GM12878 (cell line): Measurements from ENCODE around the gene ATP7A. TPM values are rescaled to one million over a fixed set of nuclear protein-coding genes. Genes with fewer than 3 reads are reported as not detected.
A peak's percentile ranks its signal among the peaks of the same experiment; 100 is the strongest.

Experiments used
- ASH2L ChIP-seq: fragments of 300-600, 200-600 bp; sonication (generic); IDR thresholded peaks from 2 replicates; pipeline ENCODE4 v1.6.1; 2017; ENCODE audit warnings: low read depth, mild to moderate bottlenecking, borderline replicate concordance
- CREB1 ChIP-seq: IDR thresholded peaks from 2 replicates; pipeline ENCODE4 v1.6.1; 2012; ENCODE audit warnings: low read depth, mild to moderate bottlenecking, inconsistent platforms
- IKZF1 ChIP-seq: fragments of 450-650 bp; conservative IDR thresholded peaks from 2 replicates; pipeline ENCODE4 v1.6.1; 2017; ENCODE audit warnings: antibody characterized with exemption, mild to moderate bottlenecking
- KAT2A ChIP-seq: conservative IDR thresholded peaks from 2 replicates; pipeline ENCODE4 v1.6.1; 2011; ENCODE audit warnings: low read depth, low read length; ENCODE audit not compliant: control insufficient read depth
- MTA3 ChIP-seq: IDR thresholded peaks from 2 replicates; pipeline ENCODE4 v1.6.1; 2012; ENCODE audit warnings: low read length, inconsistent platforms, borderline replicate concordance
- NFIC ChIP-seq: IDR thresholded peaks from 2 replicates; pipeline ENCODE4 v1.6.1; 2012; ENCODE audit warnings: low read depth, mild to moderate bottlenecking, inconsistent platforms, low read length, moderate library complexity
- PML ChIP-seq: IDR thresholded peaks from 2 replicates; pipeline ENCODE4 v1.6.1; 2012; ENCODE audit warnings: low read length, inconsistent platforms
- POLR2A ChIP-seq: IDR thresholded peaks from 2 replicates; pipeline ENCODE4 v1.6.1; 2011; ENCODE audit warnings: low read depth, mild to moderate bottlenecking, low read length
- RB1 ChIP-seq: fragments of 450-650 bp; formaldehyde crosslinking; IDR thresholded peaks from 2 replicates; pipeline ENCODE4 v1.6.1; 2017; ENCODE audit warnings: mild to moderate bottlenecking, borderline replicate concordance
- RBBP5 ChIP-seq: fragments of 200-600 bp; sonication (generic); conservative IDR thresholded peaks from 2 replicates; pipeline ENCODE4 v1.6.1; 2016
- TCF7 ChIP-seq: IDR thresholded peaks from 2 replicates; pipeline ENCODE4 v1.6.1; 2014; ENCODE audit warnings: antibody characterized with exemption, borderline replicate concordance
- ZBED1 ChIP-seq: IDR thresholded peaks from 2 replicates; pipeline ENCODE4 v1.6.1; 2016; ENCODE audit warnings: borderline replicate concordance
- ZNF384 ChIP-seq: IDR thresholded peaks from 2 replicates; pipeline ENCODE4 v1.6.1; 2012; ENCODE audit warnings: low read depth, mild to moderate bottlenecking, low read length, improper control_type of control experiment, borderline replicate concordance
- polyA plus RNA-seq, 11 experiments: library from polyadenylated mRNA; depleted of rRNA in 4 of 11; unstranded in 6 of 11; stranded (reverse) in 5 of 11; fragments of >200 nt; fragmentation: Nextera tagmentation in 4 of 11; fragmentation: Illumina TruSeq in 1 of 11; extraction: Ambion mirVana in 4 of 11; extraction: Trizol in 1 of 11; gene quantifications; 1 replicate in 1 of 11; 2 replicates in 10 of 11; pipeline versions ENCODE4 v1.2.1 to v1.2.3, GENCODE V29; 2011 to 2016; ENCODE audit warnings: inconsistent platforms in 2 of 11, missing spikeins in 2 of 11, low read depth in 1 of 11
- total RNA-seq, 4 experiments: library from RNA; depleted of rRNA in 3 of 4; stranded (reverse); fragments of >200 nt in 3 of 4; fragmentation: Illumina TruSeq in 1 of 4; extraction: Trizol in 1 of 4; gene quantifications; 2 replicates each; pipeline versions ENCODE4 v1.2.1 to v1.2.3, GENCODE V29; 2013 to 2021
- TF ChIP-seq, protein P1 (sequence below): fragments of 450-650 bp; IDR thresholded peaks from 2 replicates; pipeline ENCODE4 v1.6.1; 2014; ENCODE audit warnings: mild to moderate bottlenecking
- TF ChIP-seq, protein P2 (sequence below): fragments of 450-650 bp; formaldehyde crosslinking; IDR thresholded peaks from 2 replicates; pipeline ENCODE4 v1.4.0; 2022; ENCODE audit warnings: mild to moderate bottlenecking, moderate library complexity

Gene ATP7A
- total and polyA plus RNA-seq, 10 of the 15 experiments (the other 5 are each of a cell fraction or from before 2014, with no cell fraction given), result 2.5 to 12.0 (median 7.6) TPM

- 0 out of 2 replicates have a peak, but pooled peaks have one; percentile 52 for TF ChIP-seq CREB1
- no peak for TF ChIP-seq KAT2A
- no peak for TF ChIP-seq MTA3
- TF ChIP-seq, protein P1, sequence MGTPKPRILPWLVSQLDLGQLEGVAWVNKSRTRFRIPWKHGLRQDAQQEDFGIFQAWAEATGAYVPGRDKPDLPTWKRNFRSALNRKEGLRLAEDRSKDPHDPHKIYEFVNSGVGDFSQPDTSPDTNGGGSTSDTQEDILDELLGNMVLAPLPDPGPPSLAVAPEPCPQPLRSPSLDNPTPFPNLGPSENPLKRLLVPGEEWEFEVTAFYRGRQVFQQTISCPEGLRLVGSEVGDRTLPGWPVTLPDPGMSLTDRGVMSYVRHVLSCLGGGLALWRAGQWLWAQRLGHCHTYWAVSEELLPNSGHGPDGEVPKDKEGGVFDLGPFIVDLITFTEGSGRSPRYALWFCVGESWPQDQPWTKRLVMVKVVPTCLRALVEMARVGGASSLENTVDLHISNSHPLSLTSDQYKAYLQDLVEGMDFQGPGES, result no peak
- TF ChIP-seq ZNF384, result no peak
- no peak; the same call in 1 of the 2 replicates for TF ChIP-seq IKZF1
- no peak for TF ChIP-seq TCF7
- TF ChIP-seq NFIC, result peak; percentile 35; the same call in 1 of the 2 replicates
- TF ChIP-seq, protein P2, sequence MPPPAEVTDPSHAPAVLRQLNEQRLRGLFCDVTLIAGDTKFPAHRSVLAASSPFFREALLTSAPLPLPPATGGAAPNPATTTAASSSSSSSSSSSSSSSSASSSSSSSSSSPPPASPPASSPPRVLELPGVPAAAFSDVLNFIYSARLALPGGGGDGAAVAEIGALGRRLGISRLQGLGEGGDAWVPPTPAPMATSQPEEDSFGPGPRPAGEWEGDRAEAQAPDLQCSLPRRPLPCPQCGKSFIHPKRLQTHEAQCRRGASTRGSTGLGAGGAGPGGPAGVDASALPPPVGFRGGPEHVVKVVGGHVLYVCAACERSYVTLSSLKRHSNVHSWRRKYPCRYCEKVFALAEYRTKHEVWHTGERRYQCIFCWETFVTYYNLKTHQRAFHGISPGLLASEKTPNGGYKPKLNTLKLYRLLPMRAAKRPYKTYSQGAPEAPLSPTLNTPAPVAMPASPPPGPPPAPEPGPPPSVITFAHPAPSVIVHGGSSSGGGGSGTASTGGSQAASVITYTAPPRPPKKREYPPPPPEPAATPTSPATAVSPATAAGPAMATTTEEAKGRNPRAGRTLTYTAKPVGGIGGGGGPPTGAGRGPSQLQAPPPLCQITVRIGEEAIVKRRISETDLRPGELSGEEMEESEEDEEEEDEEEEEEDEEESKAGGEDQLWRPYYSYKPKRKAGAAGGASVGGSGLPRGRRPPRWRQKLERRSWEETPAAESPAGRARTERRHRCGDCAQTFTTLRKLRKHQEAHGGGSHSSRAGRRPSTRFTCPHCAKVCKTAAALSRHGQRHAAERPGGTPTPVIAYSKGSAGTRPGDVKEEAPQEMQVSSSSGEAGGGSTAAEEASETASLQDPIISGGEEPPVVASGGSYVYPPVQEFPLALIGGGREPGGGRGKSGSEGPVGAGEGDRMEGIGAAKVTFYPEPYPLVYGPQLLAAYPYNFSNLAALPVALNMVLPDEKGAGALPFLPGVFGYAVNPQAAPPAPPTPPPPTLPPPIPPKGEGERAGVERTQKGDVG (CRISPR knock-in tag), result no peak
- no peak for TF ChIP-seq RB1
- no peak for TF ChIP-seq PML
- no peak for TF ChIP-seq ASH2L
- TF ChIP-seq RBBP5, result no peak
- TF ChIP-seq ZBED1, result 0 out of 2 replicates have a peak, but pooled peaks have one; percentile 31
- peak; percentile 74 for TF ChIP-seq POLR2A
- TF ChIP-seq, all 136 proteins: peak for 29
Observed at GRCh38 chrX:77910108-77910840, at the start of gene ATP7A (continued).
